Activated CD8-positive, alpha-beta T cell treated with anti-CD3 and anti-CD28 coated beads for 36 hours (primary cell): ENCODE data around the gene FGF6. TPM values are rescaled to one million over a fixed set of nuclear protein-coding genes. Genes with fewer than 3 reads are reported as not detected.

Experiments used
- ATAC-seq: fragments of 200-7000 bp; cut with Tn5 transposase; one replicate; pipeline ENCODE4 v1.10.0; 2021; ENCODE audit warnings: mild to moderate bottlenecking, moderate library complexity
- CTCF ChIA-PET: fragments of 350-600 bp; sonication (Branson Sonifier 250); formaldehyde crosslinking; loops from one replicate; lab custom pipeline; 2021; ENCODE audit warnings: antibody characterized with exemption; lab: Charles Lee
- POLR2A ChIA-PET: fragments of 350-600 bp; sonication (Branson Sonifier 250); formaldehyde crosslinking; loops from one replicate; lab custom pipeline; 2021; ENCODE audit warnings: antibody characterized with exemption; lab: Charles Lee
- DNase-seq: peaks from one replicate; pipeline ENCODE4 v3.0.0-alpha.2; 2020
- H3K27ac Mint-ChIP-seq: one replicate; pipeline ENCODE4 v1.8.0; 2021; ENCODE audit warnings: mild to moderate bottlenecking, mixed read lengths
- H3K27me3 Mint-ChIP-seq: one replicate; pipeline ENCODE4 v1.8.0; 2021; ENCODE audit warnings: mixed read lengths
- H3K36me3 Mint-ChIP-seq: one replicate; pipeline ENCODE4 v1.8.0; 2021; ENCODE audit warnings: low read depth, mixed read lengths
- H3K4me1 Mint-ChIP-seq: one replicate; pipeline ENCODE4 v1.8.0; 2021; ENCODE audit warnings: low read depth, mixed read lengths
- H3K4me3 Mint-ChIP-seq: one replicate; pipeline ENCODE4 v1.8.0; 2021; ENCODE audit warnings: mild to moderate bottlenecking, moderate library complexity, mixed read lengths
- H3K9me3 Mint-ChIP-seq: one replicate; pipeline ENCODE4 v1.8.0; 2021; ENCODE audit warnings: mixed read lengths
- intact Hi-C: fragments of 100-400 bp; cut with micrococcal nuclease; formaldehyde crosslinking; loops from one replicate; pipeline ENCODE4 v1.10.0; 2022
- total RNA-seq, 2 experiments: library from RNA; stranded (reverse); gene quantifications; one replicate each; pipeline ENCODE4 v1.2.3, GENCODE V29; 2021
- TF ChIP-seq, protein P1 (sequence below): fragments of 200-600 bp; IDR thresholded peaks from one replicate; pipeline ENCODE4 v1.8.0; 2022; ENCODE audit warnings: antibody characterized with exemption, mild to moderate bottlenecking

Gene FGF6
- total RNA-seq, 2 experiments from 2014 or later = not detected

DNA sequence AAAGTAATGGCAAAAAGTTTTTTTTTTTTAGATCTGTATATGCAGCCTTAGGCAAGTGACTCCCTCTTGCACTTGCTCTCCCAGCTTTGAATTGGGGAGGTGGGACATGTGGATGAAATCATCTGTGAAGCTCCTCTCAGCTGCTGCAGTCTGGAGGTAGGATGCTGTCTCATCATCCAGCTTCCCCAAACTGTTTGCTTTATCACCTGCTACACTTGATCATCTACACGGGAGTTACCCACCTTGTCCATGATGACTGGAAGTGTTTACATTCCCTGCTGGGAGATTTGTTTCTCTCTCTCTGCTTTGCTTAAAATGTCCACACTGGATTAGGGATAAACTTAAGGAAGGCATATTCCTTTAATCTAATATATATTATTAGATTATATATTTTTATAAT lies 57.6 kb downstream of the FGF6 start:
- intact Hi-C loops = no loop called here
- Mint-ChIP-seq H3K27ac (no peak overlapping the region), H3K27me3 (peaks cover 6% of the 10 kb centered on the region), H3K4me1 (peaks cover 11% of the 10 kb centered on the region), H3K36me3 (no peaks in the 10 kb centered on the region), H3K9me3 (no peaks in the 10 kb centered on the region), H3K4me3 (no peak overlapping the region)
- ChIA-PET POLR2A (no interaction called here), CTCF (no interaction called here)
- DNase-seq (no peak), ATAC-seq (no peak)
- TF ChIP-seq, protein P1, sequence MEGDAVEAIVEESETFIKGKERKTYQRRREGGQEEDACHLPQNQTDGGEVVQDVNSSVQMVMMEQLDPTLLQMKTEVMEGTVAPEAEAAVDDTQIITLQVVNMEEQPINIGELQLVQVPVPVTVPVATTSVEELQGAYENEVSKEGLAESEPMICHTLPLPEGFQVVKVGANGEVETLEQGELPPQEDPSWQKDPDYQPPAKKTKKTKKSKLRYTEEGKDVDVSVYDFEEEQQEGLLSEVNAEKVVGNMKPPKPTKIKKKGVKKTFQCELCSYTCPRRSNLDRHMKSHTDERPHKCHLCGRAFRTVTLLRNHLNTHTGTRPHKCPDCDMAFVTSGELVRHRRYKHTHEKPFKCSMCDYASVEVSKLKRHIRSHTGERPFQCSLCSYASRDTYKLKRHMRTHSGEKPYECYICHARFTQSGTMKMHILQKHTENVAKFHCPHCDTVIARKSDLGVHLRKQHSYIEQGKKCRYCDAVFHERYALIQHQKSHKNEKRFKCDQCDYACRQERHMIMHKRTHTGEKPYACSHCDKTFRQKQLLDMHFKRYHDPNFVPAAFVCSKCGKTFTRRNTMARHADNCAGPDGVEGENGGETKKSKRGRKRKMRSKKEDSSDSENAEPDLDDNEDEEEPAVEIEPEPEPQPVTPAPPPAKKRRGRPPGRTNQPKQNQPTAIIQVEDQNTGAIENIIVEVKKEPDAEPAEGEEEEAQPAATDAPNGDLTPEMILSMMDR = no peak

DNA sequence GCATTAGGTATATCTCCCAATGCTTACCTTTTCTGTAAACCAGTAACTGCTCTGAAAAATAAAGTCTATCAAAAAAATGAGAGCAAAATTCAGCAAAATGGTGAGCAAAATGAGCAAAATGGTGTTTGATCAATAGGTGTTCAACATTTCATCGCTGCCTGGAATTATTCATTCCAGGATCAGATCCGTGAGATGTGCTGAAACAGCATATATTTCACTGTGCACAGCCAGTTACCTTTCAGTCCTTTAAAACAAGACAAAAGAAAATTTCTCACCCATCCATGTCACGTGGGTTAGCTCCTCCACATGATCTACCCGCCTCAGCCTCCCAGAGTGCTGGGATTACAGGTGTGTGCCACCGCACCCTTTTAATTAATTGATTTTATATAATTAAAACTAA lies 58.0 kb downstream of the FGF6 start:
- CTCF ChIA-PET = no interaction called here
- peaks cover 6% of the 10 kb centered on the region for H3K27me3 Mint-ChIP-seq

DNA sequence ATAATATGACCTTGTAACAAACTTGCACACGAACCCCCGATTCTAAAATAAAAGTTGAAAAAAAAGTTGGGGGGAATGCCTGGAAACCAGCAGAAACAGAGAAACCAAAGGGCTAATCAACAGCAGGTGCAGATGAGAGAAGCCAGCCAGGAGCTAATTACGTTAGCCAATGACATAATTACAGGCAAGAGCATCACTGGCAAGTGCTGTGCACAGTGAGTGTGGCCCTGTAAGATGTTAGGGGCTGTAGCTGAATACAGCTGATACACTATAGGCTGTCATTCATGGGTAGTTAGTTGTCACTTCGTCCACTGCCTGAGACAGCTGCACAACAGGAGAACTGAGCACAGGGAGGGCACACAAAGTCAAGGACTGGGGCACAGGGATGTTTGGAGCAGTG lies 58.8 kb downstream of the FGF6 start:
- peaks cover 6% of the 10 kb centered on the region for H3K27me3 Mint-ChIP-seq
- peaks cover 3% of the 10 kb centered on the region for H3K4me1 Mint-ChIP-seq
- POLR2A ChIA-PET = interaction anchor here (0.6 kb wide), 1 partner anchor 157 kb away, joined by 3 read pairs; no protein-coding TSS in a partner anchor
- ATAC-seq (no peak), DNase-seq (no peak)
- H3K4me3 Mint-ChIP-seq = no peak overlapping the region
- no peak overlapping the region for H3K27ac Mint-ChIP-seq
- no peaks in the 10 kb centered on the region for H3K9me3 Mint-ChIP-seq
- H3K36me3 Mint-ChIP-seq = no peaks in the 10 kb centered on the region
- intact Hi-C loops = no loop called here
- CTCF ChIA-PET = interaction anchor here (1.0 to 1.5 kb wide), 3 partner anchors 34 to 141 kb away, joined by 3 to 5 read pairs (median 4); no protein-coding TSS in a partner anchor
- TF ChIP-seq, protein P1 = no peak

More for the DNA sequence above, 58.0 kb downstream of the FGF6 start:
- TF ChIP-seq, protein P1 = no peak
- no peak overlapping the region for H3K4me3 Mint-ChIP-seq
- H3K36me3 Mint-ChIP-seq = no peaks in the 10 kb centered on the region
- intact Hi-C loops = no loop called here
- DNase-seq (no peak), ATAC-seq (no peak)
- H3K9me3 Mint-ChIP-seq = no peaks in the 10 kb centered on the region
- H3K4me1 Mint-ChIP-seq = peaks cover 7% of the 10 kb centered on the region
- POLR2A ChIA-PET = no interaction called here
- H3K27ac Mint-ChIP-seq = no peak overlapping the region

Other genes starting within 250 kb of the FGF6 start
- 100 to 1,000 TPM; 617 to 639 TPM for gene CCND2, start 172.1 kb downstream of the FGF6 start, total RNA-seq
- 1 to 10 TPM; 8.2 to 8.7 TPM for gene TIGAR, start 124.6 kb downstream of the FGF6 start, total RNA-seq
- gene FGF23, start 66.1 kb downstream of the FGF6 start, total RNA-seq = not detected
- 10 to 100 TPM; 44.7 to 47.8 TPM for gene RAD51AP1, start 93.1 kb upstream of the FGF6 start, total RNA-seq
- gene DYRK4, start 116.4 kb upstream of the FGF6 start, total RNA-seq = 10 to 100 TPM; 35.0 TPM
- gene AKAP3, start 203.2 kb upstream of the FGF6 start, total RNA-seq = 1 to 10 TPM; 2.0 to 3.5 TPM
- 100 to 1,000 TPM; 117 to 122 TPM for gene NDUFA9, start 203.3 kb upstream of the FGF6 start, total RNA-seq